GM19438 (cell line): ENCODE measurements around the gene COG7.
"Not testable (repeated sequence)": the region's sequence is repeated elsewhere in the genome, so short reads cannot be mapped to it uniquely, and the experiment has no call there.

Experiments used
- ATAC-seq: cut with Tn5 transposase; IDR thresholded peaks from one replicate; pipeline ENCODE4 v1.9.1; 2021; ENCODE audit warnings: low read depth; ENCODE audit not compliant: unreplicated experiment

COG7 gene

GRCh38 chr16:23478566-23478965 lies 25.6 kb upstream of the COG7 start:
- no peak for ATAC-seq

DNA sequence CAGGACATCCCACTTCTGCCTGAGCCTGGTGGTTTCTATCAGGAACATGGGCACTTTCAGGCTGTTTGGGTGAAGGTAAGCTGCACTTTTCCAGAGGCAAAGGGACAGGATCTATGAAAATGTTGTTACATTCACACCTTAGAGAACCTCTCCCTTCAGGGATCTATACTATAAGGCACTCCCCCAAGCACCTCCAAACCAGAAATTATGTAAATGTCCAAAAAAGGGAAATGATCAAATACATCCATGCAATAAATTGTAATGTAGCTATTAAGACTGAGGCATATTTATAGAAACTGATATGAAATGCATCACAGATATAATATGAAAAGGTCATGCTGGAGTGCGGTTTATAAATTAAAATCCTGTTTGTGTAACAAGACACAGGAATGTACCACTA lies 23.3 kb upstream of the COG7 start:
- no peak for ATAC-seq

DNA sequence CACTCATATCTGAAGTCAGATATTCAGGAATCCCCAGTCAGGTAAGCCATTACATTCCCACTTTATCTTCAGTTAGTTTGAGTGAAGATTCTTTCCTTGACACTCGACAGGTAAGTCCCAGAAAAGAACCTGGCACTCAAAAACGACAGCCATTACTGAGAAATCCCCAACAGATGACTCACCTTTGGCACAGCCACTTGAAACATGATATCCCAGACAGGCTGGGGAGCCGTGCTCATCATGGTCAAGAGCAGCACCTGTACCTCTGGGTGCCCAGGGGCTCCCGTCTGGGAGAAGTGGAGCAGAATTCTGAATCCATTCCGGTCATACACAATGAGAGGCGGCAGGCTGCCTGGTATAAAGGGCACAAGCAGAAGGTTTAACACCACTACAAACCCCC lies 16.8 kb upstream of the COG7 start:
- ATAC-seq = no peak

- ATAC-seq = no peak
Observed at GRCh38 chr16:23466162-23466885, 13.3 kb upstream of the COG7 start.

- ATAC-seq = no peak
Observed at GRCh38 chr16:23465179-23465578, 12.2 kb upstream of the COG7 start.

DNA sequence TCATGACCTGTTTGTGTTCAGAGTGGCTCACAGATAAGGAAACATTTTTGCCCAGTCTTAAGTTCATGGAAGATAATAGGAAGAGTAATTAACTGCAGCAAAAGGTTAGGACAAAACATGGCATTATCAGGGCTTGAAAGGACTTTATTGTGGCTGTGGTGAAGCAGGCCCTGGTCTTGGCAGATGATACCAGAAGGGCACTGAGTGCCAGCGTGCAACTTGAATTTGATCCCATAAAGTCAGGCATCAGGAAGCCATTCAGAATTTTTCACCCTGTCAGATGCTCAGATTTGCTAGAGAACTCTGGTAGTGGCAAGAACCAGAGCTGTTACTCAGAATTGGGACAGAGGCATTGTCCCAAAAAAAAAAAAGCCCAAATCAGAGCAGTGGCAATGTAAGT lies 11.2 kb upstream of the COG7 start:
- no peak for ATAC-seq

DNA sequence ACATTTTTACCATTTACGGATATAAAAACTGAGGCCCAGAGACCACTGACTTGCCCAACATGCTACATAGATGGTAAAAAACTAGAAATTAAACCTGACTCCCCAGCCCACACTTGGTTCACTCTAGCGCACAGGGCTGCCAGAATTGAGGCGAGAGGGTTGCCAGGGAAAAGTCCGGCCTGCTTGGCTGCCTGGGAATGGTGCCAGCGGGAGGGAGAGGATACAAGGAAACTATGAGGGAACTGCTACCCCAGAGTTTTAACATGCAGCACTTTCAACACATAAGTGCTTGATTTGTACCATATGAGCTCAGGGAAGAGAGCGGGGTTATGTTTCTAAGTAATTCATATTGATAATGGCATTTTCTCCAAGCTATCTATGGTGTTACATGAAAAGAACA lies 10.0 kb upstream of the COG7 start:
- ATAC-seq = not testable (repeated sequence)

DNA sequence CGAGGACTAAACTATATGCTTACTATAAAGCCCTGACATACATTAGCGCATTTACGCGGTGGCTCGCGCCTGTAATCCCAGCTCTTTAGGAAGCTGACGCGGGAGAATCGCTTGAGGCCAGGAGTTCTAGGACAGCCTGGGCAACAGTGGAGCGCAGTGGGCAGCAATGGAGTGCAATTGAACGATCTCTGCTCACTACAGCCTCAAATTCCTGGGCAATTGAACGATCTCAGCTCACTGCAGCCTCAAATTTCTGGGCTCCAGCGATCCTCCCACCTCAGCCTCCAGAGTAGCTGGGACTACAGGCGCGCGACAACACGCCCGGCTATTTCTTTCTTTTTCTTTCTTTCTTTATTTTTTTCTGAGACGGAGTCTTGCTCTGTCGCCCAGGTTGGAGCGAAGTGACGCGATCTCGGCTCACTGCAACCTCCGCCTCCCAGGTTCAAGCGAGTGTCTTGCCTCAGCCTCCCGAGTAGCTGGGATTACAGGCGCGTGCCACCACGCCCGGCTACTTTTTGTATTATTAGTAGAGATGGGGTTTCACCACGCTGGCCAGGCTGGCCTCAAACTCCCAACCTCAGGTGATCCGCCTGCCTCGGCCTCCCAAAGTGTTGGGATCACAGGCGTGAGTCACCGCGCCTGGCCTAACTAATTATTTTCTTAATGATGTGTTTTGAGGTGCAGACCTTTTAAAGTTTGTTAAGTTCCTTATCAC lies 506 bp upstream of the COG7 start:
- peak; percentile 10 for ATAC-seq

DNA sequence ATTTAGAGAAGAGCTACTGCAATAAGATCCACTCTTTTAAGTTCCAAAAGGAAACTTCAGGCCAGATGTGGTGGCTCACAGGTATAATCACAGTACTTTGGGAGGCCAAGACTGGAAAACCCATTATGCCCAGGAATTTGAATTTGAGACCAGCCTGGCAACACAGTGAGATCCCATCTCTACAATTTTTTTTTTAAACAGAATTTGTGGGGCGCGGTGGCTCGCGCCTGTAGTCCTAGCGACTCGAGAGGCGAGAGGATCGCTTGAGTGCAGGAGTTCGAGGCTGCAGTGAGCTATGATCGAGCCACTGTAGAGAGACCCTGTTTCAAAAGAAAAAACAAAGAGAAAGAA lies 793 bp downstream of the COG7 start:
- ATAC-seq = no peak

DNA sequence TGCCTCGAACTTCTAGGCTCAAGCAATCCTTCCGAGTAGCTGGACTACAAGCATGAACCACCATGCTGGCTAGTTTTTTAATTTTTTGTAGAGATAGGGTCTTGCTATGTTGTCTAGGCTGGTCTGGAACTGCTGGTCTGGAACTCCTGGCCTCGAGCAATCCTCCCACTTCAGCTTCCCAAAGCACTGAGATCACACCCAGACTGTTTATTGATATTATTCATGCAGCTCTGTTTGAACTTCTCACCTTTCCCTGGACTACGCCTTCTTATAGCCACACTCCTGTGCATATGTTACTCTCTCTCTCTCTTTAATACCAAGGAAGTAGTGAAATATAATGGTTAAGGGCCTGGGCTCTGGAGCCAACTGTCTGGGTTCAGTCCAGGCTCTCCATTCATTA lies 4.6 kb downstream of the COG7 start:
- no peak for ATAC-seq

DNA sequence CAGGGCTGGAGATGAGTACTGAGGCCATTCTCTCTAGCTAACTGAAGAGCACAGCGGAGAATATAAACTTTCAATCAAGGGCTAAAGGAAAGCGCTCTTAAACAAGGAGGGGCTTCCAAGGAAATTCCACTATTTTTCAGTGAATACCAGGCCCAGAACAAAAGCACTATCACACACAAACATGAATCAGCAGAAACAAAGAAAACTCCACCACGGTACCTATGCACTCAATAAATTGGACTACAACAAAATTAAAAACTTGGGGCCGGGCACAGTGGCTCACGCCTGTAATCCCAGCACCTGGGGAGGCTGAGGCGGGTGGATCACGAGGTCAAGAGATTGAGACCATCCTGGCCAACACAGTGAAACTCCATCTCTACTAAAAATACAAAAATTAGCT lies 15.4 kb downstream of the COG7 start:
- ATAC-seq = not testable (repeated sequence)

DNA sequence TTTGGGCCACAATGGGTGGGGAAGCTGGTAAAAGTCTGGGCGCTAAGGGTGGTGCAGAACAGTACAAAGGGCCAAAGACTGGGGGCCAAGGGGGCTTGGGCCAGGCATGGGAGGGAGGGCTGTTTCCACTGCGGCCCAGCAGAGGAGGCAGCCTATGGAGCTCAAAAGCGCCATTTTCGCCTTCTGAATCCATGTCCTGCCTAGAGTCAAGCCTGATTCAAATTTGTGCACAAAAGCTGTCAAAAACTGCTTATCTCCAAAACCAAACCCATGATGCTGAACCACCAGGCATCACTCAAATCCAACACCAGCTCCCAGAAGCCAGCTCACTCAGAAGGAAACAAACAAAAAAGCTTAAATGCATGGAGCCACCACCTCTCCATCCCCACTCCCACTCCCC lies 16.0 kb downstream of the COG7 start:
- no peak for ATAC-seq

DNA sequence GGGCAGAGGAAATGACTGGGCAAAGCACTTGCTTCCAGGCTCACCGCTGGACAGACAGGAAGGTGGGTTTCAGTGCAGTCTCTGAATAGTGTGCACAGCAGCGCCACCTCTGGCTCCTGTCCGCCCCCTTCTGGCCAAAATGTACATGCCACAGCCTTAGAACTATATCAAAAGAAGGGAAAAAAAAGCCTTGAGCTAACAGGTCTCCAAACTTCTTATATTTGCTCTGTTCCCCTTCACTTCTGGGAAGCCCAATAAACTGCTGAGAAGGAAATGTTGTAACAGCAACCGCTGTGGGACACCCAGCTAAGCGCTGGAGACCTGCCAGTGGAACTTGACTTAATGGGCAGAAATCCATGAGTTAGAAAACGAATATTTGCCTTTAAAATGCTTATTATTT lies 17.5 kb downstream of the COG7 start:
- ATAC-seq = no peak

- no peak for ATAC-seq
Observed at GRCh38 chr16:23434380-23434779, 18.6 kb downstream of the COG7 start.

DNA sequence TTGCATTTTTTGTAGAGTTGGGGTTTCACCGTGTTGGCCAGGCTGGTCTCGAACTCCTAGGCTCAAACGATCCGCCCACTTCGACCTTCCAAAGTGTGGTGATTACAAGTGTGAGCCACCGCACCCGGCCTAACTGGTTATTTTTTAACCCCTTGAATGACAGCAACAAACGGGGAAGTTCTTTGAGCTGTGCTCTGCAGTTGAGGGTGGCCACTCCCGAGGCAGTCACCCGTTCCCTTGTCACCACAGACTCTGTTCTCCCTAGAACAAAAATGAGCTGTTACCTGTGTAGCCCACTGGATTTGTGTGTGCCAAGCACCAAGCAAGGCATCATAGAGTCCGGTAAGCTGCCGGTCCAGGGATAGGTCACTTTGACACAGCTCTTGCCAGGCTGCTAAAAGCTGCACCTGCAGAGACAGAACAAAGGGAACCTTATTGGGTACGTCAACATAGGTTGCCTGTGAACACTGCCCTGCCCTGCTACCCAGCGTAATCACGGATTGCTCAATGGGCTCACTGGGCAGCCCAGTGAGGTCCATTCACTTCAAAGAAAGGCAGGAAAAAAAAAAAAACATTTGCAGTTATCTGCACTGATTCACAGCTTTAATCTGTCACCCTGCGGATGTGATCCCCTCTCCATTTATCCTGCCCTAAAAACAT lies 19.6 kb downstream of the COG7 start:
- ATAC-seq = no peak

- no peak for ATAC-seq
Observed at GRCh38 chr16:23432176-23433128, 20.5 kb downstream of the COG7 start.

DNA sequence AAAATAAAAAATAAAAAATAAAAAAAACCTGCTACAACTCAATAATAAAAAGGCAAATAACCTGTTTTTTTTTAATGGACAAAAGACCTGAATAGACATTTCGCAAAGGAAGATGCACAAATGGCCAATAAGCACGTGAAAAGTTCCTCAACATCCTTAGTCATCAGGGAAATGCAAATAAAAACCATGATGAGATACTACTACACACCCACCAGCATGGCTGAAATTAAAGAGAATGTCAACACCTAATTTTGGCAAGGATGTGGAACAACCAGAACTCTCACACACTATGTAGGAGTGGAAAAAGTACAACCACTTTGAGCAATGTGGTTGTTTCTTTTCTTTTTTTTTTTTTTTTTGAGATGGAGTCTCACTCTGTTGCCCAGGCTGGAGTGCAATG lies 24.6 kb downstream of the COG7 start:
- ATAC-seq = no peak

GRCh38 chr16:23424292-23424958 lies 28.6 kb downstream of the COG7 start:
- no peak for ATAC-seq

GRCh38 chr16:23423496-23424049 lies 29.4 kb downstream of the COG7 start:
- ATAC-seq = no peak

GRCh38 chr16:23420011-23420410 lies 33.0 kb downstream of the COG7 start:
- no peak for ATAC-seq
